Anterior cingulate cortex (tissue), 58 donors: ENCODE data around the gene THAP10.
"Not testable (repeated sequence)": the region's sequence is repeated elsewhere in the genome, so short reads cannot be mapped to it uniquely, and the experiment has no call there.

Source experiments
- DNase-seq, 58 donors: peaks; one replicate each; lab custom pipeline; 2025; lab: John Stamatoyannopoulos, UW

The THAP10 gene

DNA sequence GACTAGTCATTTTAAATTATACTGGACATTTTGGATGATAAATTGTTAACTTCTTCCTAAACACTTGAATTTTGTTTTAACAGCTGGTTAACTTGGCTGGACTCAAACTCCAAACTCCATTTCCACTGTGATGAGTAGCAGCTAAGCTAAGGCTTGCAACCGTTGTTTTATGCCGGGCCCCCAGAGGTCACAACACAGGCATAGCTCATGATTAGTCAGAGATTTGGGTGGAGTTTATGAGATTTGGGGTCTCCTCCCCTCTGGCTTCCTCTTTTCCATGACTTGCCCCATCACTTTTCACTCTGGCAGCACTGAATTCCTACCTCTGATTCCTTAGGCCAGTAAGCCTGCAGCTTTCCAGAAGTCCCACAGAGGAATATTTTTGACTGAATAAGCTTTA is 12.8 kb downstream of the THAP10 start:
- DNase-seq = no peak

DNA sequence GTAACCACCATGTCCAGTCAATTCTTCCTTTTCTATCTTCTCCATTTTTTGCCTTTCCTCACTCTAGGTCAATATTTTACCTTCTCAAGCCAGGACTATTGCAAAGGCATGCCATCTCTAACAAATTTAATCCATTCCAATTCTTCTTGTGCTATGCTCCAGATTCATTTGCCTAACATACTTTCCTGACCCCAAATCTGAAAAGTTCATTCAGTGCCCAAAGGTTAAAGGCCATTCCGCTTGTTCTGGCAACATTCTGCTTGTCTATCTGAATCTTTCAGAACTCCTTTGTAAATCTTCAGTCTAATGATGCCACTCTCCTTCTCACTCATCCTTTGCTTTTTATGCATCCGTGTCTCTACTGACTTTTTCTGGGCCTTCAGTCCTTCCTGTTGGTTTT is 15.6 kb downstream of the THAP10 start:
- no peak for DNase-seq

DNA sequence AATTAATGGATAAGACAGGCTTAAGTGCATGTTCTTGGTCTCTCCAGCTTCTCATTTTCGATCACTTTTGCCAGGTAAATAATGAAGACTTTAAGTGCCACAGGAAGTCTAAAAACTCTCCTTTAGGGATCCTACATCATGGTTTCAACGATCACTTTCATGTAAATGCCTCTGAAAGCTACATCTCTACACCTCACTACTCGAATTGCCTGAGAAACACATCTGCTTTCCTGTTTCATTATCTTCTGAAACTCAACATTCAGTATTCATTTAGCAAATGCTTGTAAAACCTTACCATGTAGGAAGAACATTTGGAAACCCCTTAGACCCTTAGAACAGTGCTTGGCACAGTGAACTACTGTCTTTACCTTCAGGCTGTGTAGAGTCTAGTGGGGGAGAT is 16.2 kb downstream of the THAP10 start:
- no peak for DNase-seq

DNA sequence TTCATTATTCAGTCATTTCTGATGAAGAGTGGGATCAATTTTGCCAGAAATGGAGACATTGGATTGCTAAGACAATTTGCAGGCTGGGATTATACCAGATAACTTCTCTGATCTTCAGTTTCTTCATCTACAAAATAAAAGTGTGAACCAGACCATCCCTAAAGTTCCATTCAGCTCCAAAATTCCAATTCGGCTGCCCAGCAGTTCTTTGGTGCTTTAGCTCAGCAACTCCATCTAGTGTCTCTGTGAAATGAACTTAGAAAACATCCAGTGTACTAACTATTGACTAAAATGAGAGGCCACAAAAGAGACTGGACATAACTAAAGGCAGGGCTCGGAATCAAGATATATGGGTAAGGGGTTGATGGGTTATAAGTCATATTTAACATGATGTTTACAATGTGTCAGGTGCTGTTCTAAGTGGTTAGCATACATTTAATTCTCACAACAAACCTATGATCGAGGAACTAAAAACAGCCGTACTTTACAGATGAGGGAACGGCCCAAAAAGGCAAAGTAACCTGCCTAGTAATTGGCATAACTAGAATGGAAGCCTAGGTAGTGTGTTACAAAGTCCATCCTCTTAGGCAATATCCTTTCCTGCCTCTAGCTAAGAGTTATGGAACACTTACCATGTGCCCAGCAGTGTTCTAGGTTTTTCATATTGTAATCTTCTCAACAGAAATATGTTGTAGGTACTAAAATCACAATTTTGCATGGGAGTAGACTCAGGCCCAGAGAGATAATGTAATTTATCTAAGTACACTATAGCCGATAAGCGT is 17.0 kb downstream of the THAP10 start:
- peak in 4 of 58 donors; percentile 11 to 68 (median 28) for DNase-seq

DNA sequence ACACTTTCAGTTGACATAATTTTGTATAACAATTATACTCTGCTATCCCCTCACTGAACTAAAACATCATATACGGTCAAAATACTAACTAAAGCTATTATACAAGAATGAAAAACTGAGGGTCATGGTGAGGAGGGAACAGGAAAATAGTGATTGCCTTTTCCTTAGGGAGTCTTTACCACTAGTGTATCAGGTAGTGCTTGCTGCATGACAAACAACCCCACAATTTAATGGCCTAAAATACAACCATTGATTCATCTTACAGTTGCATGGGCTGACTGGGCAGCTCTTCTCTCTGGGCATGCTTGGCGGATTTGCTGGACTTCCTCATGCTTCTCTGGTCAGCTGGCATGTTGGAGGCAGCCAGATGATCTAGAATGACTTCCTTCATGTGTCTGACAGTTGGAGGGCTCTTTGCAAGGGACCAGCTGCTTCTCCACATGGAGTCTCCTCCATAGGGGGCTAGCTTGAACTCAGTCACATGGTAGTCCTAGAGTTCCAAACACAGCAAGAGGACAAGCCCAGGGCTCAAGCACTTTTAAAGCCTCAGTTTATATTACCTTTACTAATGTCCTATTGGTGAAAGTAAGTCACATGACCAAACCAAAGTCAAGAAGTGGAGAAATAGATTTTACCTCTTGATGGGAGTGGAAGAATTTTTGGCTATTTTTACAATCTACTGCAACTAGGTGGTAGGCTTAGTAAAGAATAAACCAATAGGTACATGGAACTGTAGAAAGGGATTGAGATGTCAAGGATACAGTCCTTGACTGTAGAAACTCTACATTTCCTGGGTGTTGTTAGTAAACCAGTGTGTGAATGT is 18.8 kb downstream of the THAP10 start:
- no peak for DNase-seq

DNA sequence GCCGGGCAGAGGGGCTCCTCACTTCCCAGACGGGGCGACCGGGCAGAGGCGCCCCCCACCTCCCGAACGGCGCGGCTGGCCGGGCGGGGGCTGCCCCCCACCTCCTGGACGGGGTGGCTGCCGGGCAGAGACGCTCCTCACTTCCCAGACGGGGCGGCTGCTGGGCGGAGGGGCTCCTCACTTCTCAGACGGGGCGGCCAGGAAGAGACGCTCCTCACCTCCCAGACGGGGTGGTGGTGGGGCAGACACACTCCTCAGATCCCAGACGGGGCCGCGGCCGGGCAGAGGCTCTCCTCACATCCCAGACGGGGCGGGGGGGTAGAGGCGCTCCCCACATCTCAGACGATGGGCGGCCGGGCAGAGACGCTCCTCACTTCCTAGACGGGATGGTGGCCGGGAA is 20.7 kb downstream of the THAP10 start:
- not testable (repeated sequence) for DNase-seq

DNA sequence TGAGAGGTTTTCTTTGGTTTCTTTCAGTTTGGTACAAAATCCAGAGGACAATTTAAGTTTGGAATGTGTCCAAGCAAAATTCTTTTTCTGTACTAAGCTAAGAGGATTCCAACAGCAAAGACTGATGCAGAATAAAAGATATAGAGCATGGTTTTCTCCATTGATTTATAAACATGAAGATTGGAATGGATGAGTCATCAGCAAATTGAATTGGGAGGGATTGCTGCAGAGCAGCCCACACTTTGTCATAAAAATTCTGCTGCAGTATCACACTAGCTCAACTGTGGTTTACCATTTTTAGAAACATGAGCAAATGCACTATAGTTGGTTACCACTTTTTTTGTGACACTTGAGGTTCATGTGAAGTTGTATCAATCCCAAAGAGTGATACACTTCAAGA is 22.2 kb downstream of the THAP10 start:
- DNase-seq = peak in 3 of 58 donors; percentile 27 to 29 (median 28)

DNA sequence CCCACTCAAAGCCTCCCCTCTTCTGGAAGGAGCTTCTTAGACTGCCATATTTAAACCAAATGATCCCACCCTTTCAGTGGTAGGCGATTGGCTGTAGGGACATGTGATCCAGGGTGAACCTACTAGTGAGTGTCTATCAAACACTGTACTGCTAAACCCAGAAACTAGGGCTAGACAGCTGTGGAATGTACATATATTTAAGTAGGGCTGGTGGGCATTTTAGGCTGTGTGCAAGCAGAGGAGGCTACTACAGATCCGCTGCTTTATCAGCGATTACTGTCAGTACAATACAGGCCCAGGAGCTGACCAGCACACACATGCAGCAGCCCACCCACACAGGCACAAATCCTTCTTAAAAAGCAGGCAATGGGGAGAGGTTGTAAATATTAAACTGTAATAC is 22.9 kb downstream of the THAP10 start:
- DNase-seq = no peak

DNA sequence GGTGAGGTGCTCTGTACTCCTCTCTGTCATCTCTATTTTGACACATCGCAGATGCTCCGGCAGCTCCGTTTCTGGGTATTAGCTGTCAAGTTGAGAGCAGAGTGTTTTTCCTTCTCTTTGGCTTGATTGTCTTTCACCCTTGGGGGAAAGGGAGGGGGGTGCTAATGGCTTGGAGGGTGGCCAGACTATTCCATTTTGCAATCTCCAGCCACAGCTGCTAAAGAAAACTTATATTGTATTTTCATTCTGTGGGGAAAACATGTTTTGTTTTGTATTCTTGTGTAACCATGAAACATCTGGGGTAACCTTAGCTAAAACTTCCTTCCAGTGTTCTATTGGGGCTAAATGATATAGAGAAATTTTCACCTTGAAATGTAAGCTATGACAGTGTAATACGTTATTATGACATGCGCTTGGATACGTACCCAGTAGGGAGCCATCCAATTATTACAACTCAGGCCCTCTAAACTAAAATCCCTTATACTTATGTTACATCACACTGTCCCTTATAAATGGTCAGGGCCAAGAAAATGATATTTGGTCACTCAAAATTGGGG is 24.2 kb downstream of the THAP10 start:
- peak in 4 of 58 donors; percentile 38 to 55 (median 52) for DNase-seq

DNA sequence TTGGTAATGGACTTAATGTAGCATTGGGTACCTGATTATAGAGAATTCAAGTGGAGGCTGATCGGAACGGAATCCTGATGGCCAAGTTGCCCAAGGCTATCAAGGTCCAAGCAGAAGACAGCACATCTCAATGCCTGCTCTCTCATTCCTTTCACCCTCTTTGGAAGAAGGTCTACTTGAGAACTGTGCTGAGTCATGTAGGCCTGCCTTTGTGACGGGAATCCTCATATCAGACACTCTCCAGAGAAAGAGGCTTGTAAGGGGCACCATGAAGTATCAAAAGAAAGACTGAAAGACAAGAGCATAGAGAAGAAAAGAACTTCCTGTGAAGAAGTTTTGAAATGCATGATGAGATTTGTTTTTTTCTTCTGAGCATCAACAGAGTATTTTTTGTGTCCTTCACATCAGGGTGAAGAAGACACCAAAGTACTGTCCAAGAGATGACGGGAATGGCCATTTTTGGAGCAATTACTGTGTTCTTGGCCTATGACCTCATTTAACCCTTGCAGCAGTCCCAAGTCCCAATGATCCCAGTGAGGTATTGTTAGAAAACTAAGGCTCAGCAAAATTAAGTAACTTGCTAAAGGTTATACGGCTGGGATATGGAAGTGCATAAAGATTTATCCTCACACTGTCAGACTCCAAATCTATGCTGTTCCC is 25.1 kb downstream of the THAP10 start:
- no peak for DNase-seq

DNA sequence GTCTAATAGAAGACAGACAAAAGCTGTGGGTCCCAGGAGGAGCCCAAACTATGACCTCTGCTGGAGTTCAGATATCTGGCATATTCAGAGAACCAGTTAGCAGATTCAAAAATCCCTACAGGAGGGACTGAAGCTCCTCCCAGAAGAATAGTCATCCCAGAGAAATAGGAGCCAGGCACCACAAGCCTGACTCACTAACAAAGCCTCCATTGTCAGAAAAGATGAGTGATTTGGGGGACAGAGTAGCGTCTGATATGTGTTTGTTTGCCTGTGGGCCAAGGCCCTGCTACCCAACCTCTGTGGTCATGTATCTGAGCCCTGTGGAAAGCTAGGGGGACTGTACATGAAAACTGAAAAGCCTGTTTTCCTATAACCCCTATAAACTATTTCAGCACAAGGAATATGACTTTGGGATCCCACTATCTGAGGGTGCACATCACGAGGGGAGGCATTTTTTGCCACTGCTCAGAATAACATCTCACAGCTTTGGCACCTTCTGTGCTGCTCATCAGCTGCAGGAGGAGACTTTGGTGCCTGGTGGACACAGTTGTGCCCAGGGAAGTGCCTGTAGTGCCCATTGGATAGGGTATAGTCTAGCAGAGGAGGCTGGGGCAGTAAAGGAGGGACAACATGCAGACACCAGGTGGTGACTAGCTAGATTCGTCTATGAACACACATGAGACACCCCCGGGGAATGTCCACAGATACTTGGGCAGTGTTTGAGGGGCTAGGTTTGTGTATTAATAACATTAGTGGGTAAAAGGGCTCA is 28.6 kb downstream of the THAP10 start:
- peak in 29 of 58 donors; percentile 11 to 90 (median 58) for DNase-seq

DNA sequence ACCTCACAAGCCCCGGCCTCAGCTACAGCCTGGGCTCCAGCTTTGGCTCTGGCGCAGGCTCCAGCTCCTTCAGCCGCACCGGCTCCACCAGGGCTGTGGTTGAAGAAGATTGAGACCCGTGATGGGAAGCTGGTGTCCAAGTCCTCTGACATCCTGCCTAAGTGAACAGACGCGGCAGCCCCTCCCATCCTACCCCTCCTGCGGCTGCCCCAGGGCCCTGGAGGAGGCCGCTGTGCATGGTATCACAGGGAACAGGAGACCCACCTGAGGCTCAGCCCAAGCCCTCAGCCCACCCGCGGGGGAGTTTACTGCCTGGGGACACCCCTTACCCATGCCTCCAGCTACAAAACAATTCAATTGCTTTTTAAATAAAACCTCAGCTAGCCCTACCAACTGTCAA is 32.2 kb downstream of the THAP10 start:
- no peak for DNase-seq

DNA sequence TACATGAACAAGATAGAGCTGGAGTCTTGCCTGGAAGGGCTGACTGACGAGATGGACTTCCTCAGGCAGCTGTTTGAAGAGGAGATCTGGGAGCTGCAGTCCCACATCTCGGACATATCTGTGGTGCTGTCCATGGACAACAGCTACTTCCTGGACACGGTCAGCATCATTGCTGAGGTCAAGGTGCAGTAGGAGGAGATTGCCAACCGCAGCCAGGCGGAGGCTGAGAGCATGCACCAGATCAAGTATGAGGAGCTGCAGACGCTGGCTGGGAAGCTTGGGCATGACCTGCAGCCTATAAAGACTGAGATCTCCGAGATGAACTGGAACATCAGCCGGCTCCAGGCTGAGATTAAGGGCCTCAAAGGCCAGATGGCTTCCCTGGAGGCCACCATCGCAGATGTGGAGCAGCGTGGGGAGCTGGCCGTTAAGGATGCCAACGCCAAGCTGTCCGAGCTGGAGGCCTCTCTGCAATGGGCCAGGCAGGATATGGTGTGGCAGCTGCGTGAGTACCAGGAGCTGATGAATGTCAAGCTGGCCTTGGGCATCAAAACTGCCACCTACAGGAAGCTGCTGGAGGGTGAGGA is 32.8 kb downstream of the THAP10 start:
- no peak for DNase-seq

DNA sequence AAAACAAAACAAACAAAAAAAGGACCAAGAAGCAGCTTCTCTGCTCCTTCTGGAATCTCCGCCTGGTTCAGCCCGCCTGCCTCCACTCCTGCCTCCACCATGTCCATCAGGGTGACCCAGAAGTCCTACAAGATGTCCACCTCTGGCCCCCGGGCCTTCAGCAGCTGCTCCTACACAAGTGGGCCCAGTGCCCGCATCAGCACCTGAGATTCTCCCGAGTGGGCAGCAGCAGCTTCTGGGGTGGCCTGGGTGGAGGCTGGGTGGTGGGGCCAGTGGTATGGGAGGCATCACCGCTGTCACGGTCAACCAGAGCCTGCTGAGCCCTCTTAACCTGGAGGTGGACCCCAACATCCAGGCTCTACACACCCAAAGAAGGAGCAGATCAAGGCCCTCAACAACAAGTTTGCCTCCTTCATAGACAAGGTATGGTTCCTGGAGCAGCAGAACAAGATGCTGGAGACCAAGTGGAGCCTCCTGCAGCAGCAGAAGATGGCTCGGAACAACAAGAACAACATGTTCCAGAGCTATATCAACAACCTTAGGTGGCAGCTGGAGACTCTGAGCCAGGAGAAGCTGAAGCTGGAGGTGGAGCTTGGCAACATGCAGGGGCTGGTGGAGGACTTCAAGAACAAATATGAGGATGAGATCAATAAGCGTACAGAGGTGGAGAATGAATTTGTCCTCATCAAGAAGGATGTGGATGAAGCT is 33.5 kb downstream of the THAP10 start:
- not testable (repeated sequence) for DNase-seq

DNA sequence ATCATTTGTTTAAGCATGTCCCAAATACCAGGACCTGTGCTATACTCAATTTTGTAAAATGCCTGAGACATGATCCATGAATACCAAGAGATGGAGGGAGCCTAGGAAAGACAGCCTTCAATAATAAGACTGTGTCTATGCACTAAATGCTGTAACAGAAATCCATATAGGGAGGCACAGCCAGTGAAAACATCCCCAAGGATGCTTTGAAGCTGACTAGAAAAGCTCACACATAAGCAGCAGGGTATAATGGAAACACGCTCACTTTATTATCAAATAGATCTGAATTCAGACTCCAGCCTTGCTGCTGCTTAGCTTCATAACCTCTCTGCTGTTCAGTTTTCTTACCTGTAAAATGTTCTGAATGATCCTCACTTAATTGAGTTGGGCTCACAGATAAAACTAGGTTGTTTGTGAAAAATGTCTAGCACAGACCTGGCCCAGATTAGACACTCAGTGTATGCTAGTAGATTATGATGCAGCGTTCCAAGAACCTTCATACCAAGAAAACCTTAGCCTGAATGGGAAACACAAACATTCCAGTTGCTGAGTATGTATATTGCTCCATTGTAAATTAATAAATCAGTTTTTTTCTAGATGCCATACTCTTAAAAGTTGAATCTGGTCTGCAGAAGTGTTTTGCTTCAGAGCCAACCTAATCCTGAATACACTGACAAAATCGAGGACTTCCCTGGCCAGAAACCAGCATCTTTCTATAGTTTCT is 34.5 kb downstream of the THAP10 start:
- DNase-seq = no peak

DNA sequence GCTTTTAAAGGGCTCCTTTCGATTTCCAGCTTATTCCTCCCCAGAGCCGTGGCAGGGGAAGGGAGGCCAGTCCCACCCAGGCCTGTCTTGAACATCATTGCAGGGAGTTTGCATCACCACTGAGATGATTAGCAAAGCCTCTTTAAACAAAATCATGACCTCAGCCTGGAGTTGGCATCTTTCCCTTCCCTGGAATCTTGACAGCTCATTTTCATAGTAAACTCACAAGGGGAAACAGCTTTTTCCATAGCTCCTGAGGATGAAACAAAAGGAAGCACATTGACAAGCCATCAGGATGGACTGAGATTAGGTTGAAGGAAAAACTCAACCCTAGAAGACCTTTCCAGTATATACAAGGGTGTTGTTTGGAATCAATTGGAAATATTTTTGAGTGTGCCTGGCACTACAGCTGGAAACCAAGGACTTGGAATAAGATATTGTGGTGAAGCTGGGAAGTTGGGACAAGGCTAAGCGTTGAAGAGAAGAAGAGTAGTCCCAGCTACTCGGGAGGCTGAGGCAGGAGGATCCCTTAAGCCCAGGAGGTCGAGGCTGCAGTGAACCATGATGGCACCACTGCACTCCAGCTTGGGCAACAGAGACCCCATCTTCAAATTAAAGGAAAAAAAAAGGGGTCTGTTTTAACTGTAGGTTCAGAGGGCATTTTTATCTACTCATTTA is 35.2 kb downstream of the THAP10 start:
- peak in 15 of 58 donors; percentile 18 to 75 (median 47) for DNase-seq

DNA sequence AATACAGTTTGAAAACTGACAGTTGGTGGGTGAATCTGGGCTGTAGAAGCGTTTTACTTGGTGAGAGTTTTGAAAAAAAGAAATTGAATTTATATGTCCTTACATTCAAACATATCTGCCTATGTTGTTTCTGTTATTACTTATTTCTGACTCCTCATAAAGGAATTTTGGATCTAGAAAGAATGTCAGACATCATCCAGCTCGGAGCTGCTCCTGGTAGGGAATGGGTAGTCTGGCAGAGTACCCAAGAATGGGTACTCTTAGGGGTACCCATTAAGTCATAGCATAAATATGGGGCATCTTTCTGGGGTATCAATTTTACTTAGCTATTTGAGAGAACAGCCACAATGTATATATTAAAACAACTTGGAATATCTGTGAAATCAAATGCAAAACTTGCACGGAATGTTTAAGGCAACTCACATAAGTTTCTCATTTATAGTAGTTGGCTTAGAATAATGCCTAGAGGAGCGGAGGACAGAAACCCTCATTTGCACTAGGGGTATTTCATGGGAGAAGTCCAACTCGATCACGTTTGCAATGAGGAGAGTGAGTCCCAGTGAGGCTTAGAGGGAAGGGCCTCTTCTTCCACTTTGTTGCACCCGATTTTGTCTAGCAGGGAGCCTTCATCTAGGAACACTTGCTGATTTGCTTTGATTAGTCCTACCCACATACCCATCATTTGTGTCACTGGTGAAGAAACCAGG is 35.9 kb downstream of the THAP10 start:
- no peak for DNase-seq
